Ascending aorta (tissue), 2 donors: ENCODE data around the gene LHCGR. TPM values are rescaled to one million over a fixed set of nuclear protein-coding genes. Genes with fewer than 3 reads are reported as not detected.

Source experiments
- DNase-seq, 2 donors: peaks; one replicate each; pipeline ENCODE4 v3.0.0-alpha.2; 2019; ENCODE audit warnings: low spot score in 2 of 2
- H3K27ac ChIP-seq, 2 donors: fragments of 200-600 bp; sonication (generic); one replicate each; pipeline ENCODE4 v1.5.1; 2016 to 2017; ENCODE audit warnings: mild to moderate bottlenecking in 1 of 2
- H3K27me3 ChIP-seq: fragments of 200-600 bp; sonication (generic); one replicate; pipeline ENCODE4 v1.5.1; 2017
- H3K36me3 ChIP-seq, 2 donors: fragments of 200-600 bp; sonication (generic); one replicate each; pipeline ENCODE4 v1.5.1; 2016
- H3K4me1 ChIP-seq, 2 donors: fragments of 200-600 bp; sonication (generic); one replicate each; pipeline ENCODE4 v1.5.1; 2016 to 2017; ENCODE audit warnings: mild to moderate bottlenecking in 1 of 2
- H3K4me3 ChIP-seq, 2 donors: fragments of 200-600 bp; sonication (generic); one replicate each; pipeline ENCODE4 v1.5.1; 2016 to 2017; ENCODE audit warnings: mild to moderate bottlenecking in 1 of 2
- H3K9me3 ChIP-seq, 2 donors: fragments of 200-600 bp; sonication (generic); one replicate each; pipeline ENCODE4 v1.5.1; 2016
- intact Hi-C: fragments of 100-400 bp; cut with DNase I; formaldehyde crosslinking; loops from one replicate; pipeline ENCODE4 v1.15.1; 2023
- total RNA-seq: library from RNA; depleted of rRNA; stranded (reverse); fragments of >200 nt; gene quantifications from one replicate; pipeline ENCODE4 v1.1.0, GENCODE V29; 2016
- TF ChIP-seq, protein P1 (sequence below), 3 experiments: fragments of 200-600 bp in 2 of 3; fragments of 450-650 bp in 1 of 3; sonication (generic) in 2 of 3; IDR thresholded peaks; one replicate each; pipeline ENCODE4 v1.5.1; 2016 to 2019; ENCODE audit warnings: antibody characterized with exemption in 3 of 3, mild to moderate bottlenecking in 1 of 3, moderate library complexity in 1 of 3

The LHCGR gene
- total RNA-seq, 1 donor from 2014 or later = not detected

DNA sequence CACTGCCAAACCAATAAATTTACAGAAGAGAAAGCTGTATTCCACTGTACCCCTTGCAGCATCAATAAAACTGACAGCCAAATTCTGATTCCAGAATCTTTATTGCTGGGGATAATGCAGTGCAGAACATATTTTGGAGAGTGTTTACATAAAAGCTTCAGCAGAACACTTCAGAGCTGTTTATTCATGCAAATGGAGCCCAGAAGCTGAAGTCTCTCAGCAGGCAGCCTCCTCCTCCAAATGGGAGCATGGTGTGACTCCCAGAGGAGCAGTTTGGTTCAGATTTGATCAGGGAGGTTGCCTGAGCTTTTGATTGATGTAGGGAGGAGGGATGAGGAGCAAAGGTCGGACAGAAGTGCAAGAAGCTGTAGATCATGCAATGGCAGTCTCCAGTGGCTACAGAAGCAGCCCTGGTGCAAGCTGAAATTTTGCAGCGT, 22.4 kb downstream of the LHCGR start:
- TF ChIP-seq, protein P1, sequence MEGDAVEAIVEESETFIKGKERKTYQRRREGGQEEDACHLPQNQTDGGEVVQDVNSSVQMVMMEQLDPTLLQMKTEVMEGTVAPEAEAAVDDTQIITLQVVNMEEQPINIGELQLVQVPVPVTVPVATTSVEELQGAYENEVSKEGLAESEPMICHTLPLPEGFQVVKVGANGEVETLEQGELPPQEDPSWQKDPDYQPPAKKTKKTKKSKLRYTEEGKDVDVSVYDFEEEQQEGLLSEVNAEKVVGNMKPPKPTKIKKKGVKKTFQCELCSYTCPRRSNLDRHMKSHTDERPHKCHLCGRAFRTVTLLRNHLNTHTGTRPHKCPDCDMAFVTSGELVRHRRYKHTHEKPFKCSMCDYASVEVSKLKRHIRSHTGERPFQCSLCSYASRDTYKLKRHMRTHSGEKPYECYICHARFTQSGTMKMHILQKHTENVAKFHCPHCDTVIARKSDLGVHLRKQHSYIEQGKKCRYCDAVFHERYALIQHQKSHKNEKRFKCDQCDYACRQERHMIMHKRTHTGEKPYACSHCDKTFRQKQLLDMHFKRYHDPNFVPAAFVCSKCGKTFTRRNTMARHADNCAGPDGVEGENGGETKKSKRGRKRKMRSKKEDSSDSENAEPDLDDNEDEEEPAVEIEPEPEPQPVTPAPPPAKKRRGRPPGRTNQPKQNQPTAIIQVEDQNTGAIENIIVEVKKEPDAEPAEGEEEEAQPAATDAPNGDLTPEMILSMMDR (IDR thresholded peaks at IDR 0.05) = no peak
- Histone ChIP-seq H3K27me3 (no peaks in the 10 kb centered on the region), H3K4me3 (no peak overlapping the region), H3K4me1 (no peaks in the 10 kb centered on the region), H3K27ac (no peak overlapping the region), H3K9me3 (no peaks in the 10 kb centered on the region), H3K36me3 (no peaks in the 10 kb centered on the region)
- DNase-seq = no peak
- intact Hi-C loops = no loop called here

GRCh38 chr2:48728840-48729239, 26.7 kb downstream of the LHCGR start:
- H3K27me3 ChIP-seq = no peaks in the 10 kb centered on the region
- H3K27ac ChIP-seq = no peak overlapping the region
- H3K36me3 ChIP-seq = no peaks in the 10 kb centered on the region
- H3K4me3 ChIP-seq = no peak overlapping the region
- TF ChIP-seq, protein P1 (IDR thresholded peaks at IDR 0.05) = no peak
- intact Hi-C loops = no loop called here
- no peaks in the 10 kb centered on the region for H3K9me3 ChIP-seq
- no peaks in the 10 kb centered on the region for H3K4me1 ChIP-seq
- no peak for DNase-seq

DNA sequence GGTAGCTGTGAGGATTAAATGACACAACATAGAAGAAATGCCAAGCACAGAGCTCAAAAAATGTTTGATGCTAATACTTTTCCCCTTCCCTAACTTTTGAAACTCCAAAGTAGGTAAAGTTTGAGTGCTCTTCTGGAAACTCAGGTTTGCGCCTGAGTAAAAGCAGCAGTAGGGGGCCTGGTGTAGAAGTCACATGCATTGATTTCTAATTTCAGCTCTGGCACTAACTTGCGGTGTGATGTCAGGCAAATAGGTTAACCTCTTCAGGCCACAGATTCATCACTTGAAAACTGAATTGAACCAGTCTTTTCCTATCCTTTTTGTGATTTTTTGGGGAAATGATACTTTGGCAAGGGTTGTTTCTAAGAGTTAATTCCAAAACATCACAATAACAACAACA, 27.2 kb downstream of the LHCGR start:
- intact Hi-C loops = no loop called here
- H3K4me1 ChIP-seq = no peaks in the 10 kb centered on the region

GRCh38 chr2:48727560-48727959, 28.0 kb downstream of the LHCGR start:
- Histone ChIP-seq H3K4me3 (no peak overlapping the region), H3K36me3 (no peaks in the 10 kb centered on the region), H3K27ac (no peak overlapping the region), H3K4me1 (no peaks in the 10 kb centered on the region), H3K9me3 (no peaks in the 10 kb centered on the region), H3K27me3 (no peaks in the 10 kb centered on the region)
- TF ChIP-seq, protein P1 (IDR thresholded peaks at IDR 0.05) = no peak
- DNase-seq = no peak
- intact Hi-C loops = no loop called here

More for the DNA sequence above, 27.2 kb downstream of the LHCGR start:
- no peak for DNase-seq
- no peaks in the 10 kb centered on the region for H3K9me3 ChIP-seq
- H3K27ac ChIP-seq = no peak overlapping the region
- H3K36me3 ChIP-seq = no peaks in the 10 kb centered on the region
- TF ChIP-seq, protein P1 (IDR thresholded peaks at IDR 0.05) = no peak
- H3K27me3 ChIP-seq = no peaks in the 10 kb centered on the region
- H3K4me3 ChIP-seq = no peak overlapping the region

- Histone ChIP-seq H3K27me3 (no peaks in the 10 kb centered on the region), H3K9me3 (no peaks in the 10 kb centered on the region), H3K4me1 (no peaks in the 10 kb centered on the region), H3K27ac (no peak overlapping the region), H3K36me3 (no peaks in the 10 kb centered on the region), H3K4me3 (no peak overlapping the region)
- DNase-seq = no peak
- intact Hi-C loops = no loop called here
- TF ChIP-seq, protein P1 (IDR thresholded peaks at IDR 0.05) = no peak
Observed at GRCh38 chr2:48725696-48726494, 29.6 kb downstream of the LHCGR start.
